ENCODE measurements around the gene TOX2.

The TOX2 gene

DNA sequence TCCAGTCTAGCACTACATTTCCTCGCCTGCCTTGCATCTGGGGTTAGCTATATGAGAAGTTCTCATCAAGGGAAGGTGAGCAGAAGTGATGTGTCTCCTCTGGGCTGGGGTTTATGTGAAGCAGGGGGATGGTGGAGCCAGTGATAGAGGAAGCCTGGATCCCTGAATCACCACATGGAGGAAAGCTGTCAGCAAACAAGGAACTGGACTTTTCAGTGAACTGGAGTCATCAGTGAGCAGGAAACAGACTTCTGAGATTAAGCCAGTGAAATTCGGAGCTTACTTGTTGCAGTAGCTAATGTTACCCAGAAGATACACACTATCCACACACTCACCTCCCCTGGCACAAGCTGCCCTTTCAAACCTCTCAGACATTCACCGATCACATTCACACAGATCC, 13.4 kb upstream of the TOX2 start:
- DNase-seq (ENCODE audit: low read depth), result peak; percentile 26
- H3K4me3 ChIP-seq (ENCODE audit: low read depth, low read length), result no peak overlapping the region
- TF ChIP-seq POLR2A (IDR thresholded peaks at IDR 0.05; ENCODE audit: extremely low read depth, insufficient read length), result no peak
- TF ChIP-seq, protein P1, sequence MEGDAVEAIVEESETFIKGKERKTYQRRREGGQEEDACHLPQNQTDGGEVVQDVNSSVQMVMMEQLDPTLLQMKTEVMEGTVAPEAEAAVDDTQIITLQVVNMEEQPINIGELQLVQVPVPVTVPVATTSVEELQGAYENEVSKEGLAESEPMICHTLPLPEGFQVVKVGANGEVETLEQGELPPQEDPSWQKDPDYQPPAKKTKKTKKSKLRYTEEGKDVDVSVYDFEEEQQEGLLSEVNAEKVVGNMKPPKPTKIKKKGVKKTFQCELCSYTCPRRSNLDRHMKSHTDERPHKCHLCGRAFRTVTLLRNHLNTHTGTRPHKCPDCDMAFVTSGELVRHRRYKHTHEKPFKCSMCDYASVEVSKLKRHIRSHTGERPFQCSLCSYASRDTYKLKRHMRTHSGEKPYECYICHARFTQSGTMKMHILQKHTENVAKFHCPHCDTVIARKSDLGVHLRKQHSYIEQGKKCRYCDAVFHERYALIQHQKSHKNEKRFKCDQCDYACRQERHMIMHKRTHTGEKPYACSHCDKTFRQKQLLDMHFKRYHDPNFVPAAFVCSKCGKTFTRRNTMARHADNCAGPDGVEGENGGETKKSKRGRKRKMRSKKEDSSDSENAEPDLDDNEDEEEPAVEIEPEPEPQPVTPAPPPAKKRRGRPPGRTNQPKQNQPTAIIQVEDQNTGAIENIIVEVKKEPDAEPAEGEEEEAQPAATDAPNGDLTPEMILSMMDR (IDR thresholded peaks at IDR 0.05; ENCODE audit: low read depth, low read length), result no peak
- TF ChIP-seq, protein P2, sequence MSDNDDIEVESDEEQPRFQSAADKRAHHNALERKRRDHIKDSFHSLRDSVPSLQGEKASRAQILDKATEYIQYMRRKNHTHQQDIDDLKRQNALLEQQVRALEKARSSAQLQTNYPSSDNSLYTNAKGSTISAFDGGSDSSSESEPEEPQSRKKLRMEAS (IDR thresholded peaks at IDR 0.05; ENCODE audit: low read depth, low read length), result no peak
- no peak for TF ChIP-seq MYC (IDR thresholded peaks at IDR 0.05; ENCODE audit: low read depth, low read length)

- no peak overlapping the region for H3K4me3 ChIP-seq (ENCODE audit: low read depth, low read length)
- TF ChIP-seq, protein P2 (IDR thresholded peaks at IDR 0.05; ENCODE audit: low read depth, low read length), result no peak
- TF ChIP-seq POLR2A (IDR thresholded peaks at IDR 0.05; ENCODE audit: extremely low read depth, insufficient read length), result no peak
- TF ChIP-seq, protein P1 (IDR thresholded peaks at IDR 0.05; ENCODE audit: low read depth, low read length), result no peak
- TF ChIP-seq MYC (IDR thresholded peaks at IDR 0.05; ENCODE audit: low read depth, low read length), result no peak
- no peak for DNase-seq (ENCODE audit: low read depth)
Measured at GRCh38 chr20:43903953-43904826, 10.5 kb upstream of the TOX2 start.

DNA sequence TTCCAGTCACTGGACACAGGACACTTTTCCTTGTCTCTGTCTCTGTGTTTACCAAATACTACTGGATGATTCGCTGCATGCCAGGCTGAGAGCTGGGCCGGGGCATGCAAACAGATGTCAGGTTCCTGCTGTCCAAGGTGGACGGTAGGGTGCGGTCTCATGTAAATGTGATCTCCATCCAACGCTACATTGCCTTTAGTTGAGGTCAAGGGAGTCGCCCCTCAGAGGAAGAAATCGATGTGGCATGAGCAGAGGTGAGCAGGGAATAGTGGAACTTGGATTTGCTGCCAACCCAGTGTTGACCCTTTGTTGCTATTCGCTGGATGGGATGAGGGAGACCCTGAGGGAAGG, 9.8 kb upstream of the TOX2 start:
- DNase-seq (ENCODE audit: low read depth), result no peak

GRCh38 chr20:43906505-43907034, 8.1 kb upstream of the TOX2 start:
- no peak for DNase-seq (ENCODE audit: low read depth)
- no peak overlapping the region for H3K4me3 ChIP-seq (ENCODE audit: low read depth, low read length)
- TF ChIP-seq POLR2A (IDR thresholded peaks at IDR 0.05; ENCODE audit: extremely low read depth, insufficient read length) (no peak), MYC (IDR thresholded peaks at IDR 0.05; ENCODE audit: low read depth, low read length) (no peak)
- TF ChIP-seq, protein P2 (IDR thresholded peaks at IDR 0.05; ENCODE audit: low read depth, low read length), result no peak
- TF ChIP-seq, protein P1 (IDR thresholded peaks at IDR 0.05; ENCODE audit: low read depth, low read length), result no peak

More for the DNA sequence above, 9.8 kb upstream of the TOX2 start:
- no peak overlapping the region for H3K4me3 ChIP-seq (ENCODE audit: low read depth, low read length)
- no peak for TF ChIP-seq MYC (IDR thresholded peaks at IDR 0.05; ENCODE audit: low read depth, low read length)
- TF ChIP-seq, protein P1 (IDR thresholded peaks at IDR 0.05; ENCODE audit: low read depth, low read length), result no peak
- TF ChIP-seq, protein P2 (IDR thresholded peaks at IDR 0.05; ENCODE audit: low read depth, low read length), result no peak
- no peak for TF ChIP-seq POLR2A (IDR thresholded peaks at IDR 0.05; ENCODE audit: extremely low read depth, insufficient read length)

DNA sequence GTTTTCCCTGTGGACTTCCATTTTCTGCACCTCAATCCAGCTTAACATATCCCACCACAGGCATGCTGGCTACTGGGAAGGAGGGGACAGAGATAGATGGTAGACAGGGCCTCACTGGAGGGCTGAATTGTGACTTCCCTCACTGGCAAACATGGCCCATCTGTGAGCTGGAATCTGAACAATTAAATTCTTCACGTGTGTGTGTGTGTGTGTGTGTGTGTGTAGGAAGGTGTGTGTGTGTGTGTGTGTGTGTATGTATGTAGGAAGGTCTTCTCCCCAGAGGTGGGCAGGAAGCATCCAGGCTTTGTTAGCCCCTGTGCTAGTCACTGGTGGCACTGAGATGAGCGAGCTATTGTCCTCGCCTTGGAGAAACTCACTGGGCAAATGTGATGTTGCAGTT, 5.4 kb upstream of the TOX2 start:
- TF ChIP-seq POLR2A (IDR thresholded peaks at IDR 0.05; ENCODE audit: extremely low read depth, insufficient read length) (no peak), MYC (IDR thresholded peaks at IDR 0.05; ENCODE audit: low read depth, low read length) (no peak)
- TF ChIP-seq, protein P2 (IDR thresholded peaks at IDR 0.05; ENCODE audit: low read depth, low read length), result no peak
- TF ChIP-seq, protein P1 (IDR thresholded peaks at IDR 0.05; ENCODE audit: low read depth, low read length), result no peak
- DNase-seq (ENCODE audit: low read depth), result no peak
- no peak overlapping the region for H3K4me3 ChIP-seq (ENCODE audit: low read depth, low read length)
